Liver (tissue), 3 donors: ENCODE measurements around the gene KRT32.

Experiments
- CTCF ChIP-seq: fragments of 150-350 bp; IDR thresholded peaks from 2 replicates; pipeline ENCODE4 v1.5.1; 2017; ENCODE audit warnings: improper control_type of control experiment, low read depth, low read length; ENCODE audit not compliant: missing input control
- JUND ChIP-seq, 2 donors: IDR thresholded peaks; 2 replicates each; pipeline ENCODE4 v1.6.1; 2016; ENCODE audit warnings: antibody characterized with exemption in 2 of 2
- TF ChIP-seq, protein P1 (sequence below): IDR thresholded peaks from 2 replicates; pipeline ENCODE4 v1.6.1; 2016; ENCODE audit warnings: antibody characterized with exemption, mild to moderate bottlenecking
- donor health status: healthy.
- donor health status: healthy.

GRCh38 chr17:41511716-41512115, 44.5 kb upstream of the KRT32 start:
- TF ChIP-seq CTCF (no peak), JUND (IDR thresholded peaks at IDR 0.05) (no peak)
- TF ChIP-seq, protein P1, sequence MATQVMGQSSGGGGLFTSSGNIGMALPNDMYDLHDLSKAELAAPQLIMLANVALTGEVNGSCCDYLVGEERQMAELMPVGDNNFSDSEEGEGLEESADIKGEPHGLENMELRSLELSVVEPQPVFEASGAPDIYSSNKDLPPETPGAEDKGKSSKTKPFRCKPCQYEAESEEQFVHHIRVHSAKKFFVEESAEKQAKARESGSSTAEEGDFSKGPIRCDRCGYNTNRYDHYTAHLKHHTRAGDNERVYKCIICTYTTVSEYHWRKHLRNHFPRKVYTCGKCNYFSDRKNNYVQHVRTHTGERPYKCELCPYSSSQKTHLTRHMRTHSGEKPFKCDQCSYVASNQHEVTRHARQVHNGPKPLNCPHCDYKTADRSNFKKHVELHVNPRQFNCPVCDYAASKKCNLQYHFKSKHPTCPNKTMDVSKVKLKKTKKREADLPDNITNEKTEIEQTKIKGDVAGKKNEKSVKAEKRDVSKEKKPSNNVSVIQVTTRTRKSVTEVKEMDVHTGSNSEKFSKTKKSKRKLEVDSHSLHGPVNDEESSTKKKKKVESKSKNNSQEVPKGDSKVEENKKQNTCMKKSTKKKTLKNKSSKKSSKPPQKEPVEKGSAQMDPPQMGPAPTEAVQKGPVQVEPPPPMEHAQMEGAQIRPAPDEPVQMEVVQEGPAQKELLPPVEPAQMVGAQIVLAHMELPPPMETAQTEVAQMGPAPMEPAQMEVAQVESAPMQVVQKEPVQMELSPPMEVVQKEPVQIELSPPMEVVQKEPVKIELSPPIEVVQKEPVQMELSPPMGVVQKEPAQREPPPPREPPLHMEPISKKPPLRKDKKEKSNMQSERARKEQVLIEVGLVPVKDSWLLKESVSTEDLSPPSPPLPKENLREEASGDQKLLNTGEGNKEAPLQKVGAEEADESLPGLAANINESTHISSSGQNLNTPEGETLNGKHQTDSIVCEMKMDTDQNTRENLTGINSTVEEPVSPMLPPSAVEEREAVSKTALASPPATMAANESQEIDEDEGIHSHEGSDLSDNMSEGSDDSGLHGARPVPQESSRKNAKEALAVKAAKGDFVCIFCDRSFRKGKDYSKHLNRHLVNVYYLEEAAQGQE, result no peak
